Omental fat pad (tissue), 4 donors: ENCODE data around the gene MOK. TPM values are rescaled to one million over a fixed set of nuclear protein-coding genes. Genes with fewer than 3 reads are reported as not detected.
A peak's percentile ranks its signal among the peaks of the same experiment; 100 is the strongest.

Experiments used
- ATAC-seq: fragments of 150-250 bp; one replicate; pipeline ENCODE4 v1.9.1; 2016; ENCODE audit warnings: mild to moderate bottlenecking, moderate library complexity; ENCODE audit not compliant: low FRiP score
- DNase-seq: peaks from one replicate; pipeline ENCODE4 v3.0.0-alpha.2; 2019; ENCODE audit warnings: low spot score
- total RNA-seq, 4 donors: library from RNA; depleted of rRNA; stranded (reverse); fragments of >200 nt; gene quantifications; one replicate each; pipeline ENCODE4 v1.1.0, GENCODE V29; 2016
- TF ChIP-seq, protein P1 (sequence below), 3 donors: fragments of 450-650 bp; IDR thresholded peaks; one replicate each; pipeline ENCODE4 v1.5.1; 2016 to 2017; ENCODE audit warnings: antibody characterized with exemption in 3 of 3, mild to moderate bottlenecking in 3 of 3, moderate library complexity in 2 of 3

The MOK gene
- total RNA-seq, 4 donors from 2014 or later, result 11.6 to 21.9 (median 12.6) TPM

- TF ChIP-seq, protein P1, sequence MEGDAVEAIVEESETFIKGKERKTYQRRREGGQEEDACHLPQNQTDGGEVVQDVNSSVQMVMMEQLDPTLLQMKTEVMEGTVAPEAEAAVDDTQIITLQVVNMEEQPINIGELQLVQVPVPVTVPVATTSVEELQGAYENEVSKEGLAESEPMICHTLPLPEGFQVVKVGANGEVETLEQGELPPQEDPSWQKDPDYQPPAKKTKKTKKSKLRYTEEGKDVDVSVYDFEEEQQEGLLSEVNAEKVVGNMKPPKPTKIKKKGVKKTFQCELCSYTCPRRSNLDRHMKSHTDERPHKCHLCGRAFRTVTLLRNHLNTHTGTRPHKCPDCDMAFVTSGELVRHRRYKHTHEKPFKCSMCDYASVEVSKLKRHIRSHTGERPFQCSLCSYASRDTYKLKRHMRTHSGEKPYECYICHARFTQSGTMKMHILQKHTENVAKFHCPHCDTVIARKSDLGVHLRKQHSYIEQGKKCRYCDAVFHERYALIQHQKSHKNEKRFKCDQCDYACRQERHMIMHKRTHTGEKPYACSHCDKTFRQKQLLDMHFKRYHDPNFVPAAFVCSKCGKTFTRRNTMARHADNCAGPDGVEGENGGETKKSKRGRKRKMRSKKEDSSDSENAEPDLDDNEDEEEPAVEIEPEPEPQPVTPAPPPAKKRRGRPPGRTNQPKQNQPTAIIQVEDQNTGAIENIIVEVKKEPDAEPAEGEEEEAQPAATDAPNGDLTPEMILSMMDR (IDR thresholded peaks at IDR 0.05), result no peak
- ATAC-seq, result no peak
- no peak for DNase-seq
These were observed 112.0 kb downstream of the MOK start for GRCh38 chr14:102192840-102193502.

GRCh38 chr14:102189874-102190273 is 115.1 kb downstream of the MOK start:
- TF ChIP-seq, protein P1 (IDR thresholded peaks at IDR 0.05), result no peak
- DNase-seq, result no peak

DNA sequence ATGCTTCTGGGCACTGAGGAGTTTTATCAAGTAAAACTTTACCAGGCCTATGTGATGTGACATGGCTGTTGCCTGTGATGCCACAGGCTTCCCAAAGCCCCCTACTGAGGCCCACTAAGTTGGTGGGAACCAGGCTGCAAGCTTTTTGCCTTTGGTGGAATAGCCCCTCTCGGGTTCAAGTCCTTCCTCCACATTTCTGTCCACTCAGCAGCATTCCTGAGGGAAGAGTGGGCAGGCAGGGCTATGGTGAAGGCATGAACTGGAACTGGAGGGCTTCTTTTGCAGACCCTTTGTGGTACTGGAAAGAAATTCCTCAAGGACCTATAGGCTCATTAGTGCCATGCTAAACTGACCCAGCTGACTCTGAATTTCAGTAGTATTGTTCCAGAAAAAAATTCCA is 116.8 kb downstream of the MOK start:
- DNase-seq (no peak), ATAC-seq (no peak)
- TF ChIP-seq, protein P1 (IDR thresholded peaks at IDR 0.05), result no peak

More at GRCh38 chr14:102189874-102190273, 115.1 kb downstream of the MOK start:
- ATAC-seq, result no peak

GRCh38 chr14:102187568-102188001 is 117.4 kb downstream of the MOK start:
- no peak for DNase-seq
- TF ChIP-seq, protein P1 (IDR thresholded peaks at IDR 0.05), result no peak
- peak; percentile 87 for ATAC-seq

DNA sequence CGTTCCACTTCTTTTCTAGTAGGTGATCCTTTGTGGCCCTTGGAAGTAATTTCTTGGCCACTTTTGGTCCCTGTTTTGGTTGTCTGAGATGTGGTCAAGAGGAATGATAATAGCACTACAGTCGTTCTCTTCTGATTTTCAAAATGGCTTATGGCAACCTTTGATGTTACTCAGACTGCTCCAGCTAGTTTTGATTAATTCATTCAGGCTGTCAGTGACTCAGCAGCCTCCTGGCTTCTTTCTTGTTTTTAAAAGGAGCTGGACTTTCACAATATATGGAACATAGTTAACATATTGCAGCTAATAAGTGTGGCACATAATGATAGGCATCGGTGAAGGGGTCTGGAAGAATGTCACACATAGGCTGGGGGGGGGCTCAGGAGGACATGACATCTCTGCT is 117.9 kb downstream of the MOK start:
- DNase-seq (no peak), ATAC-seq (peak; percentile 83)
- TF ChIP-seq, protein P1 (IDR thresholded peaks at IDR 0.05), result no peak

DNA sequence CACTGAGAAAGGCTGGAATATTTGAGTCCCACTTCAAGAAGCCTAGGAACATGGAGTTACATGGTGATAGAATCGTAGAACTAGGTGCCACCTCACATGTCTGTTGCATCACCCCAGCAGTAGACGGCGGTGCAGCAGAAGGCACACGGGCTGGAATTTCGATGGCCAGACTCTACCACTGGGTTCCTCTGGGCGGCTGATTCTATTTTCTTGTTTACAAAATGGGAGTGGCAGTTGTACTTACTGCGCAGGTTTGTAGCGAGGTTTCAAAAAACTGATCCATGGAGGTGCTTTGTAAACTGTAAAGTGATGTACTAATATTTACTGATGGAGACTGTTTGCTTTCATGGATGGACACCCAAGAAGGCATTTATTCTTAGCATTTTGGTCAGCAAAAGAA is 119.6 kb downstream of the MOK start:
- ATAC-seq (no peak), DNase-seq (no peak)
- TF ChIP-seq, protein P1 (IDR thresholded peaks at IDR 0.05), result no peak
